Activated CD8-positive, alpha-beta memory T cell treated with anti-CD3 and anti-CD28 coated beads, Interleukin-2, amount 50 U/mL, for 1 hour (primary cell): ENCODE measurements around the gene HLA-F.

Experiments used
- DNase-seq: peaks from one replicate; pipeline ENCODE4 v3.0.0-alpha.2; 2020; ENCODE audit errors: extremely low read depth

The HLA-F gene

GRCh38 chr6:29724937-29725869 is 2.0 kb downstream of the HLA-F start:
- DNase-seq = no peak

GRCh38 chr6:29726001-29726400 is 2.8 kb downstream of the HLA-F start:
- DNase-seq = no peak

- DNase-seq = no peak
Observed at GRCh38 chr6:29726571-29727194, 3.4 kb downstream of the HLA-F start.

GRCh38 chr6:29727637-29728036 is 4.4 kb downstream of the HLA-F start:
- DNase-seq = no peak

GRCh38 chr6:29728173-29728874 is 5.1 kb downstream of the HLA-F start:
- no peak for DNase-seq

GRCh38 chr6:29728875-29729270 is 5.6 kb downstream of the HLA-F start:
- DNase-seq = no peak

GRCh38 chr6:29729774-29730328 is 6.6 kb downstream of the HLA-F start:
- DNase-seq = no peak

- no peak for DNase-seq
Observed at GRCh38 chr6:29730575-29731126, 7.4 kb downstream of the HLA-F start.

- DNase-seq = no peak
Observed at GRCh38 chr6:29731281-29731680, 8.0 kb downstream of the HLA-F start.

GRCh38 chr6:29733057-29733456 is 9.8 kb downstream of the HLA-F start:
- DNase-seq = no peak

- no peak for DNase-seq
Observed at GRCh38 chr6:29734046-29735018, 11.1 kb downstream of the HLA-F start.

- DNase-seq = no peak
Observed at GRCh38 chr6:29736563-29736962, 13.3 kb downstream of the HLA-F start.

- DNase-seq = peak; percentile 45
Observed at GRCh38 chr6:29737707-29738630, 14.7 kb downstream of the HLA-F start.

- DNase-seq = no peak
Observed at GRCh38 chr6:29739136-29739881, 16.1 kb downstream of the HLA-F start.

- DNase-seq = no peak
Observed at GRCh38 chr6:29739882-29740261, 16.6 kb downstream of the HLA-F start.

- DNase-seq = no peak
Observed at GRCh38 chr6:29741592-29741991, 18.4 kb downstream of the HLA-F start.

- no peak for DNase-seq
Observed at GRCh38 chr6:29742127-29742526, 18.9 kb downstream of the HLA-F start.

GRCh38 chr6:29743025-29743424 is 19.8 kb downstream of the HLA-F start:
- no peak for DNase-seq

- DNase-seq = no peak
Observed at GRCh38 chr6:29743568-29743967, 20.3 kb downstream of the HLA-F start.
